GM18907 (cell line): ENCODE results near the gene JCAD.

ENCODE experiments used
- ATAC-seq: cut with Tn5 transposase; IDR thresholded peaks from one replicate; pipeline ENCODE4 v1.9.1; 2021; ENCODE audit warnings: mild to moderate bottlenecking, moderate library complexity; ENCODE audit not compliant: unreplicated experiment

The JCAD gene

GRCh38 chr10:30074933-30075332 is 15.5 kb upstream of the JCAD start:
- no peak for ATAC-seq

- ATAC-seq: no peak
These were observed 14.7 kb upstream of the JCAD start for GRCh38 chr10:30074090-30074489.

- no peak for ATAC-seq
These were observed 14.3 kb upstream of the JCAD start for GRCh38 chr10:30073767-30074060.

GRCh38 chr10:30073045-30073766 is 13.8 kb upstream of the JCAD start:
- no peak for ATAC-seq

GRCh38 chr10:30072068-30072467 is 12.7 kb upstream of the JCAD start:
- no peak for ATAC-seq

GRCh38 chr10:30070001-30070685 is 10.8 kb upstream of the JCAD start:
- no peak for ATAC-seq

GRCh38 chr10:30068492-30069223 is 9.3 kb upstream of the JCAD start:
- no peak for ATAC-seq

GRCh38 chr10:30063099-30063498 is 3.7 kb upstream of the JCAD start:
- ATAC-seq: no peak

GRCh38 chr10:30062582-30062981 is 3.2 kb upstream of the JCAD start:
- ATAC-seq: no peak

- ATAC-seq: no peak
These were observed 2.7 kb upstream of the JCAD start for GRCh38 chr10:30062090-30062489.

GRCh38 chr10:30058570-30059132 is 735 bp downstream of the JCAD start:
- ATAC-seq: no peak

GRCh38 chr10:30057894-30058556 is 1.4 kb downstream of the JCAD start:
- ATAC-seq: no peak

- no peak for ATAC-seq
These were observed 2.0 kb downstream of the JCAD start for GRCh38 chr10:30057421-30057841.

- no peak for ATAC-seq
These were observed 2.5 kb downstream of the JCAD start for GRCh38 chr10:30056767-30057355.

GRCh38 chr10:30056281-30056680 is 3.1 kb downstream of the JCAD start:
- ATAC-seq: no peak

- no peak for ATAC-seq
These were observed 4.1 kb downstream of the JCAD start for GRCh38 chr10:30055226-30055662.

GRCh38 chr10:30052062-30052461 is 7.3 kb downstream of the JCAD start:
- ATAC-seq: no peak

- ATAC-seq: no peak
These were observed 8.2 kb downstream of the JCAD start for GRCh38 chr10:30051220-30051619.

- ATAC-seq: no peak
These were observed 9.0 kb downstream of the JCAD start for GRCh38 chr10:30050411-30050810.

GRCh38 chr10:30048768-30049517 is 10.4 kb downstream of the JCAD start:
- ATAC-seq: no peak
